ENCODE results near the gene RELN. TPM values are rescaled to one million over a fixed set of nuclear protein-coding genes. Genes with fewer than 3 reads are reported as not detected.

The RELN gene
- total and polyA plus RNA-seq, 2 of the 13 experiments (the other 11 are each of a cell fraction or from before 2014, with no cell fraction given) = 315 to 332 TPM

GRCh38 chr7:103936558-103936957 lies 52.9 kb downstream of the RELN start (continued):
- no peak for TF ChIP-seq ZFYVE20 (CRISPR knock-in tag; IDR thresholded peaks at IDR 0.05; ENCODE audit: borderline replicate concordance, low read depth)
- no peak for TF ChIP-seq ZNF318 (CRISPR knock-in tag; IDR thresholded peaks at IDR 0.05)
- TF ChIP-seq TBP (CRISPR knock-in tag; IDR thresholded peaks at IDR 0.05) = no peak
- no peak for TF ChIP-seq NCOR1 (IDR thresholded peaks at IDR 0.05; ENCODE audit: borderline replicate concordance, low read length)
- TF ChIP-seq TMF1 (CRISPR knock-in tag; IDR thresholded peaks at IDR 0.05; ENCODE audit: low read depth) = no peak
- TF ChIP-seq, protein P1, sequence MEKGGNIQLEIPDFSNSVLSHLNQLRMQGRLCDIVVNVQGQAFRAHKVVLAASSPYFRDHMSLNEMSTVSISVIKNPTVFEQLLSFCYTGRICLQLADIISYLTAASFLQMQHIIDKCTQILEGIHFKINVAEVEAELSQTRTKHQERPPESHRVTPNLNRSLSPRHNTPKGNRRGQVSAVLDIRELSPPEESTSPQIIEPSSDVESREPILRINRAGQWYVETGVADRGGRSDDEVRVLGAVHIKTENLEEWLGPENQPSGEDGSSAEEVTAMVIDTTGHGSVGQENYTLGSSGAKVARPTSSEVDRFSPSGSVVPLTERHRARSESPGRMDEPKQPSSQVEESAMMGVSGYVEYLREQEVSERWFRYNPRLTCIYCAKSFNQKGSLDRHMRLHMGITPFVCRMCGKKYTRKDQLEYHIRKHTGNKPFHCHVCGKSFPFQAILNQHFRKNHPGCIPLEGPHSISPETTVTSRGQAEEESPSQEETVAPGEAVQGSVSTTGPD (CRISPR knock-in tag; IDR thresholded peaks at IDR 0.05) = no peak
- no peak for TF ChIP-seq DNMT1 (CRISPR knock-in tag; IDR thresholded peaks at IDR 0.05)
